KMS-11 (cell line): Measurements from ENCODE around the gene TMEM243.

Experiments
- H2AFZ ChIP-seq: fragments of 200-600 bp; sonication (generic); 2 replicates; pipeline ENCODE4 v1.6.1; 2016; ENCODE audit warnings: antibody characterized with exemption, mixed run types, low read depth
- H3K27ac ChIP-seq: fragments of 200-600 bp; sonication (generic); 2 replicates; pipeline ENCODE4 v1.6.1; 2016; ENCODE audit warnings: mild to moderate bottlenecking, mixed run types
- H3K27me3 ChIP-seq: fragments of 200-600 bp; sonication (generic); 2 replicates; pipeline ENCODE4 v1.6.1; 2017; ENCODE audit warnings: mild to moderate bottlenecking, low read depth, mixed run types, moderate library complexity; ENCODE audit not compliant: insufficient read depth
- H3K36me3 ChIP-seq: fragments of 200-600 bp; sonication (generic); 2 replicates; pipeline ENCODE4 v1.6.1; 2017; ENCODE audit warnings: mild to moderate bottlenecking, mixed run types; ENCODE audit not compliant: insufficient read depth
- H3K4me1 ChIP-seq: fragments of 200-600 bp; sonication (generic); 2 replicates; pipeline ENCODE4 v1.6.1; 2016; ENCODE audit warnings: mild to moderate bottlenecking, low read depth, mixed run types; ENCODE audit not compliant: poor library complexity, severe bottlenecking
- H3K4me2 ChIP-seq: fragments of 200-600 bp; sonication (generic); 2 replicates; pipeline ENCODE4 v1.7.0; 2016; ENCODE audit warnings: mild to moderate bottlenecking, mixed run types
- H3K4me3 ChIP-seq: fragments of 200-600 bp; sonication (generic); IDR thresholded peaks from 2 replicates; pipeline ENCODE4 v1.6.1; 2017; ENCODE audit warnings: low read depth, low read length, mixed read lengths; ENCODE audit not compliant: insufficient read depth
- H3K79me2 ChIP-seq: fragments of 200-600 bp; sonication (generic); 2 replicates; pipeline ENCODE4 v1.6.1; 2016; ENCODE audit warnings: low read depth, mixed run types; ENCODE audit not compliant: insufficient read depth
- H3K9ac ChIP-seq: fragments of 200-600 bp; sonication (generic); 2 replicates; pipeline ENCODE4 v1.6.1; 2016; ENCODE audit warnings: mild to moderate bottlenecking, mixed run types
- H4K20me1 ChIP-seq: fragments of 200-600 bp; sonication (generic); 2 replicates; pipeline ENCODE4 v1.6.1; 2016; ENCODE audit warnings: mild to moderate bottlenecking, mixed run types; ENCODE audit not compliant: insufficient read depth
- CTCF ChIP-seq: fragments of 200-600 bp; sonication (generic); conservative IDR thresholded peaks from 2 replicates; pipeline ENCODE4 v1.6.1; 2017; ENCODE audit warnings: low read depth, mild to moderate bottlenecking, antibody characterized with exemption, low read length, moderate library complexity, mixed read lengths

TMEM243 gene

GRCh38 chr7:87148332-87148955, 71.1 kb downstream of the TMEM243 start:
- peaks cover 7% of the 10 kb centered on the region for H3K79me2 ChIP-seq
- H3K27me3 ChIP-seq = no peaks in the 10 kb centered on the region
- TF ChIP-seq CTCF = peak; percentile 69
- no peak overlapping the region for H3K27ac ChIP-seq
- no peak overlapping the region for H3K4me3 ChIP-seq
- H3K4me2 ChIP-seq = no peak overlapping the region
- H2AFZ ChIP-seq = peak overlapping the region; percentile 1; the same call in 1 of the 2 replicates
- no peaks in the 10 kb centered on the region for H3K36me3 ChIP-seq
- peaks cover 27% of the 10 kb centered on the region for H3K4me1 ChIP-seq
- H3K9ac ChIP-seq = no peak overlapping the region
- H4K20me1 ChIP-seq = no peaks in the 10 kb centered on the region

GRCh38 chr7:87147500-87147899, 72.0 kb downstream of the TMEM243 start:
- no peak overlapping the region for H3K9ac ChIP-seq

GRCh38 chr7:87146740-87147386, 72.7 kb downstream of the TMEM243 start:
- H2AFZ ChIP-seq = no peak overlapping the region
- no peak overlapping the region for H3K4me3 ChIP-seq
- TF ChIP-seq CTCF = no peak
- H3K79me2 ChIP-seq = no peaks in the 10 kb centered on the region
- H4K20me1 ChIP-seq = no peaks in the 10 kb centered on the region
- H3K4me1 ChIP-seq = peaks cover 27% of the 10 kb centered on the region
- H3K9ac ChIP-seq = no peak overlapping the region
- H3K36me3 ChIP-seq = no peaks in the 10 kb centered on the region
- no peak overlapping the region for H3K4me2 ChIP-seq
- H3K27me3 ChIP-seq = no peaks in the 10 kb centered on the region
- no peak overlapping the region for H3K27ac ChIP-seq

More at GRCh38 chr7:87147500-87147899, 72.0 kb downstream of the TMEM243 start:
- Histone ChIP-seq H3K27ac (no peak overlapping the region), H3K27me3 (no peaks in the 10 kb centered on the region), H4K20me1 (no peaks in the 10 kb centered on the region), H3K79me2 (no peaks in the 10 kb centered on the region; the same call in 1 of the 2 replicates), H2AFZ (no peak overlapping the region), H3K4me2 (no peak overlapping the region), H3K4me1 (peaks cover 27% of the 10 kb centered on the region), H3K36me3 (no peaks in the 10 kb centered on the region), H3K4me3 (no peak overlapping the region)
- TF ChIP-seq CTCF = no peak
